ENCODE measurements around the gene P2RY12. TPM values are rescaled to one million over a fixed set of nuclear protein-coding genes. Genes with fewer than 3 reads are reported as not detected.
A peak's percentile ranks its signal among the peaks of the same experiment; 100 is the strongest.

The P2RY12 gene
- total and polyA plus RNA-seq, 2 donors (not counting 3 experiments of a cell fraction or from before 2014, with no cell fraction given), result not detected

DNA sequence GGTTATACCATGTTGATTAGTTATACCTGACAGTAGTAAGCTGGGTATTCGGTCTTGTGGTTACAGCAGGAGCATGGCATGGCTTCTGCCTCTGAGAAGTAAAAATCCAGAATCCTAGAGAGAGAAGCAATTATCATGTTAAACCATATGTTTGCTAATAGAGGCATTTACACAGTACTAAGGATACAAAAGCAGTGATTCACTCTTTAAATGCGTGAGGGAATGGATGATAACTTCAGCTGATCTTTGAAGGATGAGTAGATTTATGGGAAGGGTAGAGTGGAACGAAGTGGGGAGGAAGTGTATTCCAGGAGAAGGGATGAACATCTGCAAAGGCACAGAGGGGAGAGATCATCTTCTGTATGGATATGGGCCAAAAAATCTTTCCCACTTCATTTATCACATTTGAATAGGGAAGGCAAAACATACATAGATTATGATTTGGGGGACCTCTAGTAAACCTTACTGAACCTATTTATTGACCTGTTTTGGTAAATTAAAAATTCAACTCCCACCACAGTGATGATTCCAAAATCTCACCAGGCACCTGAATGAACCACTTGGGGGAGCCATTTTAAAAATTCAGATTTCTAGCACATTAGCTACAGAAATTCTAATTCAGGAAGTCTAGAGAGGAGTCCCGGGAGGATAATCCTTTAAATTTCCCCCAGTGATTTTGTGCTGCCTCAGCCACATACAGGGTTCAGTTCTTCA is 41.2 kb upstream of the P2RY12 start:
- Histone ChIP-seq H3K9me3 (replicated peaks; ENCODE audit: control insufficient read depth, insufficient read depth, low read length) (no peaks in the 10 kb centered on the region), H3K27me3 (ENCODE audit: control insufficient read depth in 2 of 2, insufficient read depth in 2 of 2, low read length in 2 of 2) (no peaks in the 10 kb centered on the region), H3K9me1 (replicated peaks; ENCODE audit: control insufficient read depth, extremely low read depth, insufficient read depth, low read length) (no peaks in the 10 kb centered on the region), H3K79me2 (ENCODE audit: control insufficient read depth, insufficient read depth, low read length) (no peaks in the 10 kb centered on the region), H3K4me3 (replicated peaks in 1 of 3; ENCODE audit: insufficient read depth in 1 of 3, low read depth in 1 of 3, low read length in 3 of 3) (no peak overlapping the region), H2AFZ (ENCODE audit: low read depth, low read length) (no peak overlapping the region), H4K20me1 (replicated peaks; ENCODE audit: control insufficient read depth, extremely low read depth, insufficient read depth, low read length) (no peaks in the 10 kb centered on the region), H3K36me3 (ENCODE audit: control insufficient read depth in 2 of 2, extremely low read depth in 1 of 2, insufficient read depth in 2 of 2, low read length in 2 of 2) (no peaks in the 10 kb centered on the region), H3K4me1 (ENCODE audit: control insufficient read depth, extremely low read depth, insufficient read depth, low read length) (no peaks in the 10 kb centered on the region), H3K4me2 (ENCODE audit: insufficient read depth, low read length) (no peak overlapping the region), H3K9ac (replicated peaks; ENCODE audit: extremely low read depth, insufficient read depth, low read length) (no peak overlapping the region), H3K27ac (ENCODE audit: insufficient read depth, low read depth, low read length) (no peak overlapping the region)
- ChIA-PET CTCF (interaction anchor here (0.6 to 2.5 kb wide), 10 partner anchors 9 to 1099 kb away, joined by 3 to 15 read pairs (median 4); no protein-coding TSS in a partner anchor), POLR2A (no interaction called here)
- dilution Hi-C loops (cut with MboI; ENCODE audit: extremely low pct_ligation_motif_present, low sequenced_read_pairs), result no loop called here
- no TSS peak for BruUV-seq (replicated peaks)
- DNase-seq (ENCODE audit: low read depth, low spot score) (no peak), FAIRE-seq (no peak)
- intact Hi-C loops (cut with micrococcal nuclease), result no loop called here
- TF ChIP-seq, protein P1, sequence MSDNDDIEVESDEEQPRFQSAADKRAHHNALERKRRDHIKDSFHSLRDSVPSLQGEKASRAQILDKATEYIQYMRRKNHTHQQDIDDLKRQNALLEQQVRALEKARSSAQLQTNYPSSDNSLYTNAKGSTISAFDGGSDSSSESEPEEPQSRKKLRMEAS (IDR thresholded peaks at IDR 0.05; ENCODE audit: insufficient read depth, insufficient read length), result no peak
- no peak for TF ChIP-seq FOS (IDR thresholded peaks at IDR 0.05; ENCODE audit: borderline replicate concordance, insufficient read depth, low read length)
- TF ChIP-seq, protein P2, sequence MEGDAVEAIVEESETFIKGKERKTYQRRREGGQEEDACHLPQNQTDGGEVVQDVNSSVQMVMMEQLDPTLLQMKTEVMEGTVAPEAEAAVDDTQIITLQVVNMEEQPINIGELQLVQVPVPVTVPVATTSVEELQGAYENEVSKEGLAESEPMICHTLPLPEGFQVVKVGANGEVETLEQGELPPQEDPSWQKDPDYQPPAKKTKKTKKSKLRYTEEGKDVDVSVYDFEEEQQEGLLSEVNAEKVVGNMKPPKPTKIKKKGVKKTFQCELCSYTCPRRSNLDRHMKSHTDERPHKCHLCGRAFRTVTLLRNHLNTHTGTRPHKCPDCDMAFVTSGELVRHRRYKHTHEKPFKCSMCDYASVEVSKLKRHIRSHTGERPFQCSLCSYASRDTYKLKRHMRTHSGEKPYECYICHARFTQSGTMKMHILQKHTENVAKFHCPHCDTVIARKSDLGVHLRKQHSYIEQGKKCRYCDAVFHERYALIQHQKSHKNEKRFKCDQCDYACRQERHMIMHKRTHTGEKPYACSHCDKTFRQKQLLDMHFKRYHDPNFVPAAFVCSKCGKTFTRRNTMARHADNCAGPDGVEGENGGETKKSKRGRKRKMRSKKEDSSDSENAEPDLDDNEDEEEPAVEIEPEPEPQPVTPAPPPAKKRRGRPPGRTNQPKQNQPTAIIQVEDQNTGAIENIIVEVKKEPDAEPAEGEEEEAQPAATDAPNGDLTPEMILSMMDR (IDR thresholded peaks at IDR 0.05; ENCODE audit: extremely low read depth in 1 of 2, insufficient read depth in 1 of 2, low read depth in 1 of 2, low read length in 2 of 2), result peak in 1 of 2 donors; percentile 11

DNA sequence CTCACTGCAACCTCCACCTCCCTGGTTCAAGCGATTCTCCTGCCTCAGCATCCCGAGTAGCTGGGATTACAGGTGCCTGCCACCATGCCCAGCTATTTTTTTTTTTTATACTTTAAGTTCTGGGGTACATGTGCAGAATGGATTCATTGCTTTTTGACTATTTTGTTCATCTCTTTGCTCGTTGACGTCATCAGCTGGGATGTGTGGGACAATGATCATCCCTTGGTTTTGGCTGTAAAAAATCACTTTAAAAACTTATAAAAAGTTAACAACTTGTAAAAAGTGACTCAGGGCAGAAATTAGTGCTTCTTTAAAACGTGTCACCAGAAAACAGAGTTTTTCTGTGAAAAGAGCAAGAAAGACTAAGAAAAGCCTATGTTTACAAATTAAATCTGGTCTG is 38.5 kb upstream of the P2RY12 start:
- ChIA-PET CTCF (no interaction called here), POLR2A (no interaction called here)
- FAIRE-seq (no peak), DNase-seq (ENCODE audit: low read depth, low spot score) (no peak)
- Histone ChIP-seq H3K4me2 (ENCODE audit: insufficient read depth, low read length) (no peak overlapping the region), H3K9me3 (replicated peaks; ENCODE audit: control insufficient read depth, insufficient read depth, low read length) (no peaks in the 10 kb centered on the region), H3K36me3 (ENCODE audit: control insufficient read depth in 2 of 2, extremely low read depth in 1 of 2, insufficient read depth in 2 of 2, low read length in 2 of 2) (no peaks in the 10 kb centered on the region), H4K20me1 (replicated peaks; ENCODE audit: control insufficient read depth, extremely low read depth, insufficient read depth, low read length) (no peaks in the 10 kb centered on the region), H3K4me1 (ENCODE audit: control insufficient read depth, extremely low read depth, insufficient read depth, low read length) (no peaks in the 10 kb centered on the region), H3K4me3 (replicated peaks in 1 of 3; ENCODE audit: insufficient read depth in 1 of 3, low read depth in 1 of 3, low read length in 3 of 3) (no peak overlapping the region), H3K9ac (replicated peaks; ENCODE audit: extremely low read depth, insufficient read depth, low read length) (no peak overlapping the region), H3K9me1 (replicated peaks; ENCODE audit: control insufficient read depth, extremely low read depth, insufficient read depth, low read length) (no peaks in the 10 kb centered on the region), H3K27ac (ENCODE audit: insufficient read depth, low read depth, low read length) (no peak overlapping the region), H2AFZ (ENCODE audit: low read depth, low read length) (no peak overlapping the region), H3K79me2 (ENCODE audit: control insufficient read depth, insufficient read depth, low read length) (no peaks in the 10 kb centered on the region), H3K27me3 (ENCODE audit: control insufficient read depth in 2 of 2, insufficient read depth in 2 of 2, low read length in 2 of 2) (no peaks in the 10 kb centered on the region)
- TF ChIP-seq POLR2A (IDR thresholded peaks at IDR 0.05; ENCODE audit: low read depth, low read length) (no peak), MYC (IDR thresholded peaks at IDR 0.05; ENCODE audit: low read depth, low read length) (no peak), FOS (IDR thresholded peaks at IDR 0.05; ENCODE audit: borderline replicate concordance, insufficient read depth, low read length) (no peak), GATA2 (IDR thresholded peaks at IDR 0.05; ENCODE audit: insufficient read depth, insufficient read length, low read depth, low read length) (no peak), POLR2AphosphoS5 (IDR thresholded peaks at IDR 0.05; ENCODE audit: insufficient read depth, low read depth, low read length) (no peak), EZH2 (IDR thresholded peaks at IDR 0.05; ENCODE audit: borderline replicate concordance, low read depth, low read length, severe bottlenecking) (no peak), JUN (IDR thresholded peaks at IDR 0.05; ENCODE audit: borderline replicate concordance, insufficient read depth, insufficient read length, low read depth) (no peak)
- TF ChIP-seq, protein P2 (IDR thresholded peaks at IDR 0.05; ENCODE audit: extremely low read depth in 1 of 2, insufficient read depth in 1 of 2, low read depth in 1 of 2, low read length in 2 of 2), result no peak
- TF ChIP-seq, protein P1 (IDR thresholded peaks at IDR 0.05; ENCODE audit: insufficient read depth, insufficient read length), result no peak
- BruUV-seq (replicated peaks), result no TSS peak
- intact Hi-C loops (cut with micrococcal nuclease) (no loop called here), dilution Hi-C loops (cut with MboI; ENCODE audit: extremely low pct_ligation_motif_present, low sequenced_read_pairs) (no loop called here)
